ENCODE measurements around the gene SGCE. TPM values are rescaled to one million over a fixed set of nuclear protein-coding genes. Genes with fewer than 3 reads are reported as not detected.

SGCE gene
- total RNA-seq, 1 experiment from 2014 or later = 17.4 TPM

GRCh38 chr7:94540428-94540827, 115.5 kb downstream of the SGCE start:
- ChIA-PET POLR2A (no interaction called here), RAD21 (ENCODE audit: low non-redundant PET in 1 of 2, low total read pairs in 2 of 2, uncharacterized antibody in 2 of 2, unreplicated experiment in 2 of 2) (no interaction called here), CTCF (no interaction called here)
- BruUV-seq (replicated peaks) = no TSS peak
- no peak for ATAC-seq
- no peaks in the 10 kb centered on the region for H3K27me3 ChIP-seq (ENCODE audit: insufficient read depth, low read length)
- no peak for DNase-seq (ENCODE audit: low read depth, low spot score)
- H3K9me2 ChIP-seq (ENCODE audit: insufficient read depth) = no peaks in the 10 kb centered on the region
- H3K9ac ChIP-seq (ENCODE audit: low read length) = no peak overlapping the region
- no peaks in the 10 kb centered on the region for H3K4me1 ChIP-seq (ENCODE audit: control insufficient read depth in 1 of 2, insufficient read depth in 2 of 2, low read length in 2 of 2)
- H3K4me3 ChIP-seq (replicated peaks in 1 of 2; ENCODE audit: low read depth in 1 of 2, low read length in 2 of 2) = no peak overlapping the region
- no peak overlapping the region for H3K27ac ChIP-seq (ENCODE audit: low read depth, low read length)
- no peak for TF ChIP-seq POLR2AphosphoS5 (IDR thresholded peaks at IDR 0.05; ENCODE audit: low read depth, low read length)
- no peak for TF ChIP-seq POLR2A (IDR thresholded peaks at IDR 0.05; ENCODE audit: borderline replicate concordance, extremely low read depth, insufficient read depth, insufficient read length)
- TF ChIP-seq CEBPB (IDR thresholded peaks at IDR 0.05; ENCODE audit: low read depth) = no peak
- TF ChIP-seq CBX3 (IDR thresholded peaks at IDR 0.05; ENCODE audit: low read depth) = no peak
- no peak for TF ChIP-seq CTCF (IDR thresholded peaks at IDR 0.05 in 2 of 3, conservative IDR thresholded peaks at IDR 0.05 in 1 of 3; ENCODE audit: borderline replicate concordance in 1 of 3, insufficient read depth in 1 of 3, low read depth in 2 of 3, low read length in 2 of 3)
- no peak for TF ChIP-seq ELF1 (IDR thresholded peaks at IDR 0.05; ENCODE audit: borderline replicate concordance, low read depth)
- TF ChIP-seq JUND (IDR thresholded peaks at IDR 0.05) = no peak
- TF ChIP-seq ATF3 (IDR thresholded peaks at IDR 0.05) = no peak
- no peak for TF ChIP-seq SP1 (IDR thresholded peaks at IDR 0.05; ENCODE audit: low read depth)
- no peak for TF ChIP-seq REST (IDR thresholded peaks at IDR 0.05; ENCODE audit: low read depth)
- TF ChIP-seq SRF (IDR thresholded peaks at IDR 0.05; ENCODE audit: low read depth) = no peak
- TF ChIP-seq EGR1 (IDR thresholded peaks at IDR 0.05; ENCODE audit: low read depth) = no peak
- no peak for TF ChIP-seq RAD21 (IDR thresholded peaks at IDR 0.05; ENCODE audit: low read depth)
- TF ChIP-seq EZH2phosphoT487 (IDR thresholded peaks at IDR 0.05; ENCODE audit: borderline replicate concordance) = no peak
- TF ChIP-seq SIN3A (IDR thresholded peaks at IDR 0.05; ENCODE audit: low read depth) = no peak
- TF ChIP-seq FOSL1 (IDR thresholded peaks at IDR 0.05; ENCODE audit: low read depth) = no peak
- no peak for TF ChIP-seq YY1 (IDR thresholded peaks at IDR 0.05; ENCODE audit: extremely low read depth, insufficient replicate concordance, low read depth, low read length)
- no peak for TF ChIP-seq MAX (IDR thresholded peaks at IDR 0.05)
- intact Hi-C loops (cut with micrococcal nuclease) = no loop called here
- H3K9me3 ChIP-seq (ENCODE audit: control insufficient read depth in 1 of 2, insufficient read depth in 1 of 2, low read depth in 1 of 2, low read length in 2 of 2) = no peaks in the 10 kb centered on the region
- H4K20me1 ChIP-seq (ENCODE audit: insufficient read depth) = no peaks in the 10 kb centered on the region
- H3K79me2 ChIP-seq (ENCODE audit: insufficient read depth, low read length) = no peaks in the 10 kb centered on the region
- no peak overlapping the region for H3K4me2 ChIP-seq (ENCODE audit: low read length)
- no peak overlapping the region for H2AFZ ChIP-seq (ENCODE audit: low read depth, low read length, poor library complexity, severe bottlenecking)
- H3K36me3 ChIP-seq (ENCODE audit: control insufficient read depth in 1 of 2, insufficient read depth in 2 of 2, low read length in 2 of 2) = no peaks in the 10 kb centered on the region

Data from HCT116 (cell line).